Nephron progenitor cell (in vitro differentiated cells): Measurements from ENCODE around the gene CDK19.

Source experiments
- DNase-seq: peaks from one replicate; pipeline ENCODE4 v3.0.0; 2021
- H3K27ac Mint-ChIP-seq: 2 replicates; pipeline ENCODE4 v1.8.0; 2021; ENCODE audit warnings: mild to moderate bottlenecking, moderate library complexity, mixed read lengths
- H3K27me3 Mint-ChIP-seq: 2 replicates; pipeline ENCODE4 v1.8.0; 2021; ENCODE audit warnings: mild to moderate bottlenecking, low read depth, mixed read lengths; ENCODE audit not compliant: poor library complexity
- H3K36me3 Mint-ChIP-seq: 2 replicates; pipeline ENCODE4 v1.8.0; 2021; ENCODE audit warnings: low read depth, mixed read lengths
- H3K4me1 Mint-ChIP-seq: 2 replicates; pipeline ENCODE4 v1.8.0; 2021; ENCODE audit warnings: mixed read lengths
- H3K4me3 Mint-ChIP-seq: 2 replicates; pipeline ENCODE4 v1.8.0; 2021; ENCODE audit warnings: mild to moderate bottlenecking, moderate library complexity, mixed read lengths
- H3K9me3 Mint-ChIP-seq: 2 replicates; pipeline ENCODE4 v1.8.0; 2021; ENCODE audit warnings: mild to moderate bottlenecking, moderate library complexity, mixed read lengths
- TF ChIP-seq, protein P1 (sequence below): fragments of 200-600 bp; sonication (generic); IDR thresholded peaks from 2 replicates; pipeline ENCODE4 v1.5.0; 2021; ENCODE audit warnings: antibody characterized with exemption

CDK19 gene

GRCh38 chr6:110573537-110573936 is 241.7 kb downstream of the CDK19 start:
- no peak overlapping the region for H3K27ac Mint-ChIP-seq
- peaks cover 12% of the 10 kb centered on the region for H3K9me3 Mint-ChIP-seq
- TF ChIP-seq, protein P1, sequence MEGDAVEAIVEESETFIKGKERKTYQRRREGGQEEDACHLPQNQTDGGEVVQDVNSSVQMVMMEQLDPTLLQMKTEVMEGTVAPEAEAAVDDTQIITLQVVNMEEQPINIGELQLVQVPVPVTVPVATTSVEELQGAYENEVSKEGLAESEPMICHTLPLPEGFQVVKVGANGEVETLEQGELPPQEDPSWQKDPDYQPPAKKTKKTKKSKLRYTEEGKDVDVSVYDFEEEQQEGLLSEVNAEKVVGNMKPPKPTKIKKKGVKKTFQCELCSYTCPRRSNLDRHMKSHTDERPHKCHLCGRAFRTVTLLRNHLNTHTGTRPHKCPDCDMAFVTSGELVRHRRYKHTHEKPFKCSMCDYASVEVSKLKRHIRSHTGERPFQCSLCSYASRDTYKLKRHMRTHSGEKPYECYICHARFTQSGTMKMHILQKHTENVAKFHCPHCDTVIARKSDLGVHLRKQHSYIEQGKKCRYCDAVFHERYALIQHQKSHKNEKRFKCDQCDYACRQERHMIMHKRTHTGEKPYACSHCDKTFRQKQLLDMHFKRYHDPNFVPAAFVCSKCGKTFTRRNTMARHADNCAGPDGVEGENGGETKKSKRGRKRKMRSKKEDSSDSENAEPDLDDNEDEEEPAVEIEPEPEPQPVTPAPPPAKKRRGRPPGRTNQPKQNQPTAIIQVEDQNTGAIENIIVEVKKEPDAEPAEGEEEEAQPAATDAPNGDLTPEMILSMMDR, result no peak
- peaks cover 4% of the 10 kb centered on the region for H3K36me3 Mint-ChIP-seq
- DNase-seq, result no peak
- H3K4me3 Mint-ChIP-seq, result no peak overlapping the region
- H3K27me3 Mint-ChIP-seq, result no peaks in the 10 kb centered on the region
- peaks cover 23% of the 10 kb centered on the region for H3K4me1 Mint-ChIP-seq

GRCh38 chr6:110573136-110573535 is 242.1 kb downstream of the CDK19 start:
- Mint-ChIP-seq H3K36me3 (peaks cover under 1% of the 10 kb centered on the region), H3K27me3 (no peaks in the 10 kb centered on the region), H3K4me3 (no peak overlapping the region), H3K4me1 (peaks cover 27% of the 10 kb centered on the region), H3K27ac (no peak overlapping the region), H3K9me3 (peaks cover 8% of the 10 kb centered on the region)
- TF ChIP-seq, protein P1, result no peak
- no peak for DNase-seq

GRCh38 chr6:110567957-110568696 is 247.1 kb downstream of the CDK19 start:
- TF ChIP-seq, protein P1, result no peak

DNA sequence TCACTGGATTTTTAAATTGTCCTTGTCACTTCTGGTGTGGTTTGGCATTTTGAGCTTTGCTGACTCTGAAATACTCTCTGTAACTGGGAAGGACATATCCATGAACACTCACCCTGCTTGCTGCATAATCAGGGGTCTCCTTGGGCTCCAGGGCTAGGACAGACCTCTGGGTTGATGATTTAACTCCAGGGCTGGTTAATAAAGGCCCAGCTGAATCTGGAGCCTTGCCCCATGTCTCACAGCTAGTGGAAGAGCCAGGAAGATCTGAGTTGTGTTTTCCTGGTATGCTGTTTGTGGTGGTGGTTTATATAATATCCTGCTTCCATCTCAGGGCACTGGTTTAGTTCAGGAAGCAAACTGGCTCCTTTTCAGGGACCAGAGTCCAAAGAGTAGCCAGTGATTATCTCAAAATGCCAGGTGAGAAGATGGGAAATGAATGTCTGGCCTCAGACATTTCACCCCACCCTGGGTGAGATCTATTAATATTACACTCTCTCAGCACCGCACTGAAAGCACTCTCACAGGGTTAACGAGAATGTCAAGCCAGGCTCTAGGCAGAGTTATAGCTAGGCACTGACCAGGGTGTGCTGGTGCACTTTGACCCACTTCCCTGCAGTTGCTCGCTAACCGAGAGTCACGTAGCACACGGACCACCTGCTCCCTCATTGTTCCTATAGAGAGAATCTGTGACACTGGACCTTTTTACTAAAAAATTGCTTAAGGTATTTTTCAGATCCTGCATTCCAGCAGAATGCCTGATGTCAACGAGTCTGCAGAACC is 248.7 kb downstream of the CDK19 start:
- TF ChIP-seq, protein P1, result no peak
- peak overlapping the region; percentile 96 for H3K27ac Mint-ChIP-seq
- DNase-seq, result peak; percentile 13
- no peaks in the 10 kb centered on the region for H3K36me3 Mint-ChIP-seq
- peak overlapping the region; percentile 8 for H3K4me3 Mint-ChIP-seq
- peaks cover 43% of the 10 kb centered on the region for H3K4me1 Mint-ChIP-seq
- H3K9me3 Mint-ChIP-seq, result peaks cover 10% of the 10 kb centered on the region
- peaks cover 5% of the 10 kb centered on the region for H3K27me3 Mint-ChIP-seq

More at GRCh38 chr6:110567957-110568696, 247.1 kb downstream of the CDK19 start:
- Mint-ChIP-seq H3K4me3 (no peak overlapping the region), H3K27me3 (peaks cover 5% of the 10 kb centered on the region), H3K36me3 (no peaks in the 10 kb centered on the region), H3K9me3 (no peaks in the 10 kb centered on the region), H3K4me1 (peaks cover 36% of the 10 kb centered on the region), H3K27ac (no peak overlapping the region)
- DNase-seq, result no peak

DNA sequence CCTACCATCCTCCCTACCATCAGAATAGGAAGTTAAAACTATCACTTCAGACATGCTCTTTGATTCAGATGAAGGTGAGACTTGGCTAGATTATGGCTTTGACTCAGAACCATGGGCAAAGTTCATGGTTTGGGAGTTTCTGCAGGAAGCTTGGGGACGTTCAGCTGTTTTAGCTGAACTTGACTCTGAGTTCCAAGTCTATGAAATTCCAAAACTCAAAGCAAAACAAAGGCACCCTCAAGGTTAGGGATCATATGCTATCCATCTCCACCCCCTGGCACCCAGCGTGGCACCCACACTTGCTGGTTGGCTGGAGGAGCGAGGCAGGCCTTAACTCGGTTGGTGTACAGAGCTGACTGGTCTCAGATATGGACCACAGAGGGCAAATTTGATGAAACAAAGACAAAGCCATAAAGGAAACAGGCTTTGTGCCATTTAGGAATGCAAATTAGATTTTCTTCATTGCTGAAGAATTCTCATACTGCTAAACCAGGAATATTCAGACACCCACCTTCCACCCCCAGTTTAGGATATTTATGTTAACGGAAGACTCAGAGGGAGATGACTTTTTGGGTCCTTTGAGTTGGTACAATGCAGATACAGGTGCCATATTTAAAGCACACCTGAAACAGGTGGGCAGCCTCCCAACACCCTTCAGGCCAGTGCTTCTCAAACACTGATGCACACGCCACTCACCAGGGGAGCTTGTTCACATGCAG is 250.4 kb downstream of the CDK19 start:
- H3K4me1 Mint-ChIP-seq, result peaks cover 50% of the 10 kb centered on the region
- H3K27ac Mint-ChIP-seq, result no peak overlapping the region
- H3K9me3 Mint-ChIP-seq, result peaks cover 10% of the 10 kb centered on the region
- TF ChIP-seq, protein P1, result no peak
- H3K4me3 Mint-ChIP-seq, result no peak overlapping the region
- no peaks in the 10 kb centered on the region for H3K36me3 Mint-ChIP-seq
- H3K27me3 Mint-ChIP-seq, result peaks cover 5% of the 10 kb centered on the region
- DNase-seq, result no peak
